Endothelial cell (in vitro differentiated cells): Measurements from ENCODE around the gene MND1. TPM values are rescaled to one million over a fixed set of nuclear protein-coding genes. Genes with fewer than 3 reads are reported as not detected.

Source experiments
- DNase-seq: peaks from one replicate; pipeline ENCODE4 v3.0.0; 2021; ENCODE audit warnings: low spot score
- H3K27ac Mint-ChIP-seq: one replicate; pipeline ENCODE4 v1.8.0; 2021; ENCODE audit warnings: mixed read lengths, inconsistent platforms; ENCODE audit not compliant: unreplicated experiment
- H3K27me3 Mint-ChIP-seq: one replicate; pipeline ENCODE4 v1.8.0; 2021; ENCODE audit warnings: mild to moderate bottlenecking, moderate library complexity, mixed read lengths, inconsistent platforms; ENCODE audit not compliant: unreplicated experiment
- H3K36me3 Mint-ChIP-seq: one replicate; pipeline ENCODE4 v1.8.0; 2021; ENCODE audit warnings: mild to moderate bottlenecking, low read depth, mixed read lengths, inconsistent platforms; ENCODE audit not compliant: unreplicated experiment
- H3K4me1 Mint-ChIP-seq: one replicate; pipeline ENCODE4 v1.8.0; 2021; ENCODE audit warnings: mild to moderate bottlenecking, mixed read lengths, inconsistent platforms; ENCODE audit not compliant: unreplicated experiment
- H3K4me3 Mint-ChIP-seq: one replicate; pipeline ENCODE4 v1.8.0; 2021; ENCODE audit warnings: mild to moderate bottlenecking, mixed read lengths, inconsistent platforms; ENCODE audit not compliant: unreplicated experiment
- H3K9me3 Mint-ChIP-seq: one replicate; pipeline ENCODE4 v1.8.0; 2021; ENCODE audit warnings: mixed read lengths, inconsistent platforms; ENCODE audit not compliant: unreplicated experiment
- long read RNA-seq: library from polyadenylated mRNA; unstranded; transcript quantifications from one replicate; pipeline ENCODE4 v2.0.0, GENCODE V29; 2020; ENCODE audit not compliant: unreplicated experiment
- total RNA-seq: library from RNA; stranded (reverse); fragmentation: NEBNext Ultra II Directional; extraction: Animal tissue kit (Norgen Biotek cat#: 25700); gene quantifications from one replicate; pipeline ENCODE4 v1.2.1, GENCODE V29; 2021; ENCODE audit not compliant: unreplicated experiment
- TF ChIP-seq, protein P1 (sequence below): fragments of 200-600 bp; sonication (generic); IDR thresholded peaks from one replicate; pipeline ENCODE4 v1.5.0; 2021; ENCODE audit warnings: antibody characterized with exemption; ENCODE audit not compliant: unreplicated experiment

MND1 gene, protein sequence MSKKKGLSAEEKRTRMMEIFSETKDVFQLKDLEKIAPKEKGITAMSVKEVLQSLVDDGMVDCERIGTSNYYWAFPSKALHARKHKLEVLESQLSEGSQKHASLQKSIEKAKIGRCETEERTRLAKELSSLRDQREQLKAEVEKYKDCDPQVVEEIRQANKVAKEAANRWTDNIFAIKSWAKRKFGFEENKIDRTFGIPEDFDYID
- total RNA-seq = 5.5 TPM
- long read RNA-seq, partial matches to known transcripts = 0 of 4 reads
- long read RNA-seq, other reads (novel, unspliced or antisense) = 1 of 4 reads

DNA sequence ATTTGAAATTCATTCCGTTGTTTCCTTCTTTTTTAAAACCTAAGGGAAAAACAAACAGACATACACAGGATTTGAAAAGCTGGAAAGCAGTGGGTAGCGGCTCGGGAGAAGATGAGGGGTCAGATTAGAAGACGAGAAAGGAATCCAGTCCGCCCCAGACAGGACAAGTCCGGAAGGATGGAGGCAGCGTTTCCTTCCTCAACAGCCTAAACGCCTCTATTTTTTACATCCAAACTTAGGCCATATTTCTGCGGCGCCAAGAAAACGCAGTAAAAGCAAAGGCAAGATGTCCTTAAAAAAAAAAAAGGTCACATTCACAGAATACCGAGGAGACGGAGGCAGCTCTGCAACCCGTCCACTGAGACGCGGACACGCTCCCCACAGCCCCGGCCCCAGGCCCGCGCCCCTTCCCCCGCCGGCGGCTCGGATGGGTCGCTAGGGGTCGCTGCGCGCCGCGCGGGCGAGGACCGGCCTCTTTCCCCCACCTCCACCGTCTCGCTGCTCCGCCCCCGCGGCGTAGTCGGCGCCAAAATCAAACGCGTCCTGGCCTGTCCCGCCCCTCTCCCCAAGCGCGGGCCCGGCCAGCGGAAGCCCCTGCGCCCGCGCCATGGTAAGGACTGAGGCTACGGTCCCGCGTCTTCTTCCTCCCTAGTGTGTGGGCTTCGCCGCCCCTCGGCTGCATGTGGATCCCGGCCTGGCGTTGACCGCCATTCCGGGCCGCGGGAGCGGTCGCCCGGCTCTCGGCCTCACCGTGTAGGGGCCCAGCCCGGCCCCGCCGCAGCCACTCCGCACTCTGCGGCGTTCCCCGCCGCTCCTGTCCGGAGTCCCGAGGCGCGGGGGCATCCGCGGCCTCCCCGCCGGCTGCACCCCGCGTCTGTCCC is at the start of gene MND1:
MND1 (plus strand) TSS at position 558 of the 881 bp plus-strand sequence; CDS start at position 608, 50 bp downstream.
- H3K4me3 Mint-ChIP-seq = peak within 1 kb of the TSS; percentile 92
- peaks cover 7% of the 10 kb centered on the region for H3K27me3 Mint-ChIP-seq
- peaks cover 40% of the 10 kb centered on the region for H3K4me1 Mint-ChIP-seq
- DNase-seq = peak; percentile 97
- TF ChIP-seq, protein P1, sequence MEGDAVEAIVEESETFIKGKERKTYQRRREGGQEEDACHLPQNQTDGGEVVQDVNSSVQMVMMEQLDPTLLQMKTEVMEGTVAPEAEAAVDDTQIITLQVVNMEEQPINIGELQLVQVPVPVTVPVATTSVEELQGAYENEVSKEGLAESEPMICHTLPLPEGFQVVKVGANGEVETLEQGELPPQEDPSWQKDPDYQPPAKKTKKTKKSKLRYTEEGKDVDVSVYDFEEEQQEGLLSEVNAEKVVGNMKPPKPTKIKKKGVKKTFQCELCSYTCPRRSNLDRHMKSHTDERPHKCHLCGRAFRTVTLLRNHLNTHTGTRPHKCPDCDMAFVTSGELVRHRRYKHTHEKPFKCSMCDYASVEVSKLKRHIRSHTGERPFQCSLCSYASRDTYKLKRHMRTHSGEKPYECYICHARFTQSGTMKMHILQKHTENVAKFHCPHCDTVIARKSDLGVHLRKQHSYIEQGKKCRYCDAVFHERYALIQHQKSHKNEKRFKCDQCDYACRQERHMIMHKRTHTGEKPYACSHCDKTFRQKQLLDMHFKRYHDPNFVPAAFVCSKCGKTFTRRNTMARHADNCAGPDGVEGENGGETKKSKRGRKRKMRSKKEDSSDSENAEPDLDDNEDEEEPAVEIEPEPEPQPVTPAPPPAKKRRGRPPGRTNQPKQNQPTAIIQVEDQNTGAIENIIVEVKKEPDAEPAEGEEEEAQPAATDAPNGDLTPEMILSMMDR = peak; percentile 95
- no peaks in the 10 kb centered on the region for H3K9me3 Mint-ChIP-seq
- H3K27ac Mint-ChIP-seq = peak within 1 kb of the TSS; percentile 93
- no peaks in the 10 kb centered on the region for H3K36me3 Mint-ChIP-seq

DNA sequence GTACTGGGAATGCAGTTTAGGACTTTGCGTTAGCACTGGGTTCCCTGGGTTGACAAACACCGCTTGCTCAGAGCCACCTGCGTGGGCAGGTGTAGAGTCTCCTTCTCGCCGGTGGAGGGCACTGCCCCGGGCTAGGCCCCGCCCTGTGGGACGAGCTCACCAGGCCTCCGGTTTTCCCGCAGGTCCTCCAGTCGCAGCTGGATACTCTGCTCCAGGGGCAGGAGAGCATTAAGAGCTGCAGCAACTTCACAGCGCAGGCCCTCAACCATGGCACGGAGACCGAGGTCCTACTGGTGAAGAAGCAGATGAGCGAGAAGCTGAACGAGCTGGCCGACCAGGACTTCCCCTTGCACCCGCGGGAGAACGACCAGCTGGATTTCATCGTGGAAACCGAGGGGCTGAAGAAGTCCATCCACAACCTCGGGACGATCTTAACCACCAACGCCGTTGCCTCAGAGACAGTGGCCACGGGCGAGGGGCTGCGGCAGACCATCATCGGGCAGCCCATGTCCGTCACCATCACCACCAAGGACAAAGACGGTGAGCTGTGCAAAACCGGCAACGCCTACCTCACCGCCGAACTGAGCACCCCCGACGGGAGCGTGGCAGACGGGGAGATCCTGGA is 49.2 kb upstream of the MND1 start:
- Mint-ChIP-seq H3K36me3 (peaks cover 52% of the 10 kb centered on the region), H3K27ac (no peak overlapping the region), H3K4me3 (no peak overlapping the region), H3K9me3 (peaks cover 8% of the 10 kb centered on the region), H3K27me3 (peaks cover under 1% of the 10 kb centered on the region), H3K4me1 (no peaks in the 10 kb centered on the region)
- DNase-seq = no peak
- TF ChIP-seq, protein P1 = no peak

DNA sequence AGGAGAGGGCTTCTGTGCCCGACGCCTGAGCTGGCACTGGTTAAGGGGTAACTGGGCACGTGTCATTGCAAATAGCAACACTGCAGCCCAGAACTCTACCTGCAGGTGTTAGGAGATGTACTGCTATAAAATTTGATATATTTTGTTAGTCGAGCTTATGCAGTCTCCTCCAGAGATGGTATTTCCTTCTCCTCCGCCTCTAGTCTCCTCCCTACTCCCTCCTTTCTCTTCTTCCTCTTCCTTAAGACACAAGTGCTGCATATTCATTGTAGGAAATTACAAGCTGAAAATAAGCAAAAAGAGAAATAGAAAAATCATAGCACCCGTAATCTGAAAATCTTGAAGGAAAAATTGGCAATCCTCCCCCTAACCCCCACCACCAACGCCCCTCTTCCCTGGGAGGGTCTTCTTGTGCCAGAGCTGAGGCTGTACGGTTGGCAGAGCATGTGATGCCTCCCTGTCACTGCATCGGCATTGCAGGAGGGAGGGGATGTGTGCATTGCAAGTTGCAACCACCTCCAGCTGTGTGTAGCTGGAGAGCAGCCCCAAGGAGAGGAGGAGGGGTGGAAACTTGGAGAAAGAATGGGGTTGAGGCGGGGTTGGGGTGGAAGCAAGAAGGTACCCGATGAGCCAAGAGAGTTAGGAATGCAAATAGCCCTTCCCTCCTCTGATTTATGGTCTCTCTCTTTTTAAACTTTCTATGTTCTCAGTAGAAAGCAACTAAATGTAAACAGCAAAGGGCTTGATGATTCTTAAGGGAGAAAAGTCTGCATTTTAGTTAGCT is 48.3 kb upstream of the MND1 start:
- DNase-seq = no peak
- TF ChIP-seq, protein P1 = no peak
- H3K27me3 Mint-ChIP-seq = peaks cover 2% of the 10 kb centered on the region
- H3K27ac Mint-ChIP-seq = no peak overlapping the region
- peaks cover 56% of the 10 kb centered on the region for H3K36me3 Mint-ChIP-seq
- no peaks in the 10 kb centered on the region for H3K4me1 Mint-ChIP-seq
- H3K4me3 Mint-ChIP-seq = peak overlapping the region; percentile 72
- peaks cover 9% of the 10 kb centered on the region for H3K9me3 Mint-ChIP-seq

DNA sequence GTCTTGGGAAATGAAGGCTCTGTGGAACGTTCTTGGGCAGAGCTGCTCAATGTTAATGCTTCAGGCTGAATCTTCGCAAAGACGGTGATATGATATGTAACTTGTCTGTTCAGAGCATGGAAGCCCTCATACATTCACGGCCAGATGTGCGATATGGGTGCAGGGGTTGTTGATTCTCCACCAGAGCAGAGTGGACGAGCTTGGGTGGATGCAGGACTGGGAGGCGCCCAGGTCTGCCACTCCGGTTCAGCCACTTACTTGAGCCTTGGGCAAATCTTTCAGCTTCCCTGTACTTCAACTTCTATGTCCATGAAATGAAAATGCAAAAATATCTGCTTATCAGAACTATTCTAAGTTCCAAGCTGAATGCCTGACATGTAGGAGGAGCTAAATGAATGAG is 47.4 kb upstream of the MND1 start:
- Mint-ChIP-seq H3K4me1 (no peaks in the 10 kb centered on the region), H3K9me3 (peaks cover 12% of the 10 kb centered on the region), H3K4me3 (no peak overlapping the region), H3K27me3 (peaks cover 2% of the 10 kb centered on the region), H3K27ac (no peak overlapping the region), H3K36me3 (peaks cover 65% of the 10 kb centered on the region)
- no peak for DNase-seq
- TF ChIP-seq, protein P1 = no peak
